HepG2 (cell line): Measurements from ENCODE around the gene PSMA2. TPM values are rescaled to one million over a fixed set of nuclear protein-coding genes. Genes with fewer than 3 reads are reported as not detected.

Experiments used
- CTCF ChIP-seq: sonication (generic); formaldehyde crosslinking; IDR thresholded peaks from 2 replicates; pipeline ENCODE4 v1.5.0; 2020; ENCODE audit warnings: mild to moderate bottlenecking, missing genetic modification reagents, moderate library complexity
- FUBP1 ChIP-seq: sonication (generic); formaldehyde crosslinking; IDR thresholded peaks from 2 replicates; pipeline ENCODE4 v1.5.1; 2020; ENCODE audit warnings: missing genetic modification reagents, mild to moderate bottlenecking, borderline replicate concordance
- GABPB1 ChIP-seq: IDR thresholded peaks from 2 replicates; pipeline ENCODE4 v1.6.1; 2016; ENCODE audit warnings: mild to moderate bottlenecking, missing genetic modification reagents, moderate library complexity, missing compliant biosample characterization
- HCFC1 ChIP-seq: fragments of 150-350 bp; IDR thresholded peaks from 2 replicates; pipeline ENCODE4 v1.6.1; 2014; ENCODE audit warnings: low read depth, low read length
- KAT7 ChIP-seq: IDR thresholded peaks from 2 replicates; pipeline ENCODE4 v1.6.1; 2018; ENCODE audit warnings: borderline replicate concordance, missing compliant biosample characterization
- KLF6 ChIP-seq: IDR thresholded peaks from 2 replicates; pipeline ENCODE4 v1.8.0; 2016; ENCODE audit warnings: missing biosample characterization, missing genetic modification reagents
- MLLT10 ChIP-seq: sonication (generic); formaldehyde crosslinking; IDR thresholded peaks from 2 replicates; pipeline ENCODE4 v1.4.0; 2020; ENCODE audit warnings: missing genetic modification reagents
- MTA1 ChIP-seq: sonication (generic); formaldehyde crosslinking; IDR thresholded peaks from 2 replicates; pipeline ENCODE4 v1.4.0; 2020; ENCODE audit warnings: missing genetic modification reagents, mild to moderate bottlenecking, borderline replicate concordance
- SMC3 ChIP-seq: IDR thresholded peaks from 2 replicates; pipeline ENCODE4 v1.6.1; 2011; ENCODE audit warnings: low read length, improper control_type of control experiment
- SNAPC5 ChIP-seq: sonication (generic); formaldehyde crosslinking; IDR thresholded peaks from 2 replicates; pipeline ENCODE4 v1.8.1; 2023; ENCODE audit warnings: mild to moderate bottlenecking, missing genetic modification reagents, borderline replicate concordance
- SRSF9 ChIP-seq: fragments of 200-400 bp; formaldehyde crosslinking; IDR thresholded peaks from 2 replicates; pipeline ENCODE4 v1.6.1; 2018; ENCODE audit warnings: borderline replicate concordance, mild to moderate bottlenecking, low read depth, low read length; ENCODE audit not compliant: insufficient read depth, poor library complexity, severe bottlenecking
- STAT5B ChIP-seq: sonication (generic); formaldehyde crosslinking; IDR thresholded peaks from 2 replicates; pipeline ENCODE4 v1.4.0; 2020; ENCODE audit warnings: missing genetic modification reagents
- TMF1 ChIP-seq: sonication (generic); formaldehyde crosslinking; IDR thresholded peaks from 2 replicates; pipeline ENCODE4 v1.8.1; 2022; ENCODE audit warnings: low read depth, missing genetic modification reagents
- ZNF17 ChIP-seq: sonication (generic); formaldehyde crosslinking; IDR thresholded peaks from 2 replicates; pipeline ENCODE4 v1.5.0; 2020; ENCODE audit warnings: mild to moderate bottlenecking, missing genetic modification reagents
- ZNF263 ChIP-seq: sonication (generic); formaldehyde crosslinking; IDR thresholded peaks from 2 replicates; pipeline ENCODE4 v1.4.0; 2020; ENCODE audit warnings: missing genetic modification reagents
- ZNF33A ChIP-seq: sonication (generic); formaldehyde crosslinking; IDR thresholded peaks from 2 replicates; pipeline ENCODE4 v1.5.1; 2020; ENCODE audit warnings: missing genetic modification reagents, mild to moderate bottlenecking, moderate library complexity, borderline replicate concordance
- ZNF768 ChIP-seq: sonication (generic); formaldehyde crosslinking; IDR thresholded peaks from 2 replicates; pipeline ENCODE4 v1.4.0; 2020; ENCODE audit warnings: missing genetic modification reagents
- ZNF816 ChIP-seq: sonication (generic); formaldehyde crosslinking; IDR thresholded peaks from 2 replicates; pipeline ENCODE4 v1.8.0; 2022; ENCODE audit warnings: missing genetic modification reagents, mild to moderate bottlenecking, borderline replicate concordance
- polyA plus RNA-seq, 8 experiments: library from polyadenylated mRNA; depleted of rRNA in 3 of 8; stranded (reverse) in 7 of 8; unstranded in 1 of 8; fragments of >200 nt; fragmentation: Illumina TruSeq in 4 of 8; extraction: Trizol in 4 of 8; gene quantifications; 2 replicates each; pipeline versions ENCODE4 v1.2.1 to v1.2.3, GENCODE V29; 2011 to 2016; ENCODE audit warnings: low read depth in 4 of 8, missing spikeins in 1 of 8, mixed read lengths in 1 of 8; ENCODE audit not compliant: insufficient read depth in 1 of 8
- total RNA-seq, 5 experiments: library from RNA; depleted of rRNA; stranded (reverse); fragments of >200 nt; fragmentation: Illumina TruSeq; extraction: Trizol; gene quantifications; 2 replicates each; pipeline ENCODE4 v1.2.3, GENCODE V29; 2016; ENCODE audit warnings: low read depth in 1 of 5
- TF ChIP-seq, protein P1 (sequence below): sonication (generic); formaldehyde crosslinking; IDR thresholded peaks from 2 replicates; pipeline ENCODE4; 2020; ENCODE audit warnings: missing genetic modification reagents, mild to moderate bottlenecking, borderline replicate concordance
- TF ChIP-seq, protein P2 (sequence below): sonication (generic); formaldehyde crosslinking; IDR thresholded peaks from 2 replicates; pipeline ENCODE4 v1.8.1; 2023; ENCODE audit warnings: mild to moderate bottlenecking, missing genetic modification reagents

PSMA2 gene
- total and polyA plus RNA-seq, 2 of the 13 experiments (the other 11 are each of a cell fraction or from before 2014, with no cell fraction given): 125 to 266 TPM

DNA sequence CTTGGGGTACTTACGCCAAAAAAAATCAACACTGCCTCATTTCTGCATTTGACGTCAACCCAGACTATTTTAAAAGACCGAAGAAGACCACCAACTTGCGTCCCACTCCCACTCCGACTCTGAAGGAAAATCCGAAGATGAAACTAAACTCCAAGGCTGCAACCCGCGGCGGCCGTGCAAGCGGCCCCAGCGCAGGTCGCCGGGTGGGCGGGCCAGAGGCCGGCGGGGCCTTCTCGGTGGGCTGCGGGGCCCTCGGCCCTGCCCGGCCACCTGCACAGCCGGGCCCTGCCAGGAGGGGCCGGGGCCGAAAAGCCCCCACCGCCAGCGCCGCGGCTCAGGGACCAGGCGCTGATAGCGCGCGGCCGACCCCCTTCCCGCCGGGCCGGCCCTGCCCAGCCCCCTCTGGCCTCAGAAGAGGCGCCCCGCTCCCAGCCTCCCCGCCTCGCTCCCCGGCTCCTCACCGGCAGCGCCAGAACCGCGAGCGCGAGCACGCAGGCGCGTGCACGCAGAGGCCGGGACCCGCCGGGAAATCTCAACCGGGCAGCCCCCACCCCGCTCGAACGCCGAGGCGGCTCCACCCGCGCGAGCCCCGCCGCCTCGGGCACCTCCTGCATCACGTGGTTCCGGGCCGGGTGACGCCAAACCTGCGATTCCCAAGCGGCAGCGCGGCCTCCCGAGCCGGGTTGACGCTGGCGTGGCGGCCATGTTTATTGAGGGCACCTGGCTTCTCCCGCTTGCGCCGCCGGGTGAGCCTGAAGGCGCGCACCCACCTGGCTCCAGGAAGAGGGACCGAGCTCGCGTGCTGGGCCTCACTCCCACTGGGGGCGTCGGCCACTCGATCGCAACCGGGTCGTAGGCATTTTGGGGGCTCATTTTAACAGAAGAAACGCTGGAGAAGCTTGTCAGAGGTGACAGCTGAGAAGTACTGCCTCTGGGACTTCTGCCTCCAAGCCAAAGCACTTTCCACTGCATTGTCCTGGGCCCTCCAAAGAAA, 20.2 kb downstream of the PSMA2 start, which contains the start of gene C7orf25 (continued):
- TF ChIP-seq SMC3: no peak
- no peak for TF ChIP-seq SNAPC5 (CRISPR knock-in tag)
- TF ChIP-seq, protein P1, sequence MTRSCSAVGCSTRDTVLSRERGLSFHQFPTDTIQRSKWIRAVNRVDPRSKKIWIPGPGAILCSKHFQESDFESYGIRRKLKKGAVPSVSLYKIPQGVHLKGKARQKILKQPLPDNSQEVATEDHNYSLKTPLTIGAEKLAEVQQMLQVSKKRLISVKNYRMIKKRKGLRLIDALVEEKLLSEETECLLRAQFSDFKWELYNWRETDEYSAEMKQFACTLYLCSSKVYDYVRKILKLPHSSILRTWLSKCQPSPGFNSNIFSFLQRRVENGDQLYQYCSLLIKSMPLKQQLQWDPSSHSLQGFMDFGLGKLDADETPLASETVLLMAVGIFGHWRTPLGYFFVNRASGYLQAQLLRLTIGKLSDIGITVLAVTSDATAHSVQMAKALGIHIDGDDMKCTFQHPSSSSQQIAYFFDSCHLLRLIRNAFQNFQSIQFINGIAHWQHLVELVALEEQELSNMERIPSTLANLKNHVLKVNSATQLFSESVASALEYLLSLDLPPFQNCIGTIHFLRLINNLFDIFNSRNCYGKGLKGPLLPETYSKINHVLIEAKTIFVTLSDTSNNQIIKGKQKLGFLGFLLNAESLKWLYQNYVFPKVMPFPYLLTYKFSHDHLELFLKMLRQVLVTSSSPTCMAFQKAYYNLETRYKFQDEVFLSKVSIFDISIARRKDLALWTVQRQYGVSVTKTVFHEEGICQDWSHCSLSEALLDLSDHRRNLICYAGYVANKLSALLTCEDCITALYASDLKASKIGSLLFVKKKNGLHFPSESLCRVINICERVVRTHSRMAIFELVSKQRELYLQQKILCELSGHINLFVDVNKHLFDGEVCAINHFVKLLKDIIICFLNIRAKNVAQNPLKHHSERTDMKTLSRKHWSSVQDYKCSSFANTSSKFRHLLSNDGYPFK (CRISPR knock-in tag): peak; percentile 86
- TF ChIP-seq ZNF33A (CRISPR knock-in tag): no peak
- TF ChIP-seq MTA1 (CRISPR knock-in tag): peak; percentile 16; the same call in 1 of the 2 replicates
- TF ChIP-seq, protein P2, sequence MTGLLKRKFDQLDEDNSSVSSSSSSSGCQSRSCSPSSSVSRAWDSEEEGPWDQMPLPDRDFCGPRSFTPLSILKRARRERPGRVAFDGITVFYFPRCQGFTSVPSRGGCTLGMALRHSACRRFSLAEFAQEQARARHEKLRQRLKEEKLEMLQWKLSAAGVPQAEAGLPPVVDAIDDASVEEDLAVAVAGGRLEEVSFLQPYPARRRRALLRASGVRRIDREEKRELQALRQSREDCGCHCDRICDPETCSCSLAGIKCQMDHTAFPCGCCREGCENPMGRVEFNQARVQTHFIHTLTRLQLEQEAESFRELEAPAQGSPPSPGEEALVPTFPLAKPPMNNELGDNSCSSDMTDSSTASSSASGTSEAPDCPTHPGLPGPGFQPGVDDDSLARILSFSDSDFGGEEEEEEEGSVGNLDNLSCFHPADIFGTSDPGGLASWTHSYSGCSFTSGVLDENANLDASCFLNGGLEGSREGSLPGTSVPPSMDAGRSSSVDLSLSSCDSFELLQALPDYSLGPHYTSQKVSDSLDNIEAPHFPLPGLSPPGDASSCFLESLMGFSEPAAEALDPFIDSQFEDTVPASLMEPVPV: peak; percentile 93
- peak; percentile 98 for TF ChIP-seq GABPB1 (CRISPR knock-in tag)
- peak; percentile 52 for TF ChIP-seq CTCF (CRISPR knock-in tag)
- peak; percentile 89; the same call in 1 of the 2 replicates for TF ChIP-seq ZNF816
- no peak; the same call in 1 of the 2 replicates for TF ChIP-seq ZNF768 (CRISPR knock-in tag)
- peak; percentile 89 for TF ChIP-seq HCFC1
- TF ChIP-seq TMF1: no peak
- no peak for TF ChIP-seq FUBP1 (CRISPR knock-in tag)
- TF ChIP-seq KAT7 (CRISPR knock-in tag): no peak; the same call in 1 of the 2 replicates
- peak; percentile 57; the same call in 1 of the 2 replicates for TF ChIP-seq ZNF263
- no peak for TF ChIP-seq MLLT10 (CRISPR knock-in tag)
- TF ChIP-seq SRSF9: no peak
- TF ChIP-seq STAT5B (CRISPR knock-in tag): no peak; the same call in 1 of the 2 replicates
- peak; percentile 95; the same call in 1 of the 2 replicates for TF ChIP-seq KLF6
- no peak for TF ChIP-seq ZNF17
